Fibroblast of pulmonary artery (primary cell): Measurements from ENCODE around the gene FBXW8.

Source experiments
- DNase-seq: peaks from one replicate; pipeline ENCODE4 v3.0.0-alpha.2; 2010; ENCODE audit warnings: low read depth
- H3K4me3 ChIP-seq: replicated peaks from 2 replicates; pipeline ENCODE4 v1.5.1; 2011; ENCODE audit warnings: low read depth, mild to moderate bottlenecking, control low read depth, low read length, moderate library complexity
- TF ChIP-seq, protein P1 (sequence below): IDR thresholded peaks from 2 replicates; pipeline ENCODE4 v1.5.1; 2011; ENCODE audit warnings: mild to moderate bottlenecking, control low read depth, low read length, inconsistent platforms; ENCODE audit errors: missing control alignments

The FBXW8 gene

GRCh38 chr12:117015811-117016210 is 105.1 kb downstream of the FBXW8 start:
- TF ChIP-seq, protein P1, sequence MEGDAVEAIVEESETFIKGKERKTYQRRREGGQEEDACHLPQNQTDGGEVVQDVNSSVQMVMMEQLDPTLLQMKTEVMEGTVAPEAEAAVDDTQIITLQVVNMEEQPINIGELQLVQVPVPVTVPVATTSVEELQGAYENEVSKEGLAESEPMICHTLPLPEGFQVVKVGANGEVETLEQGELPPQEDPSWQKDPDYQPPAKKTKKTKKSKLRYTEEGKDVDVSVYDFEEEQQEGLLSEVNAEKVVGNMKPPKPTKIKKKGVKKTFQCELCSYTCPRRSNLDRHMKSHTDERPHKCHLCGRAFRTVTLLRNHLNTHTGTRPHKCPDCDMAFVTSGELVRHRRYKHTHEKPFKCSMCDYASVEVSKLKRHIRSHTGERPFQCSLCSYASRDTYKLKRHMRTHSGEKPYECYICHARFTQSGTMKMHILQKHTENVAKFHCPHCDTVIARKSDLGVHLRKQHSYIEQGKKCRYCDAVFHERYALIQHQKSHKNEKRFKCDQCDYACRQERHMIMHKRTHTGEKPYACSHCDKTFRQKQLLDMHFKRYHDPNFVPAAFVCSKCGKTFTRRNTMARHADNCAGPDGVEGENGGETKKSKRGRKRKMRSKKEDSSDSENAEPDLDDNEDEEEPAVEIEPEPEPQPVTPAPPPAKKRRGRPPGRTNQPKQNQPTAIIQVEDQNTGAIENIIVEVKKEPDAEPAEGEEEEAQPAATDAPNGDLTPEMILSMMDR, result no peak
- H3K4me3 ChIP-seq, result no peak overlapping the region
- no peak for DNase-seq

DNA sequence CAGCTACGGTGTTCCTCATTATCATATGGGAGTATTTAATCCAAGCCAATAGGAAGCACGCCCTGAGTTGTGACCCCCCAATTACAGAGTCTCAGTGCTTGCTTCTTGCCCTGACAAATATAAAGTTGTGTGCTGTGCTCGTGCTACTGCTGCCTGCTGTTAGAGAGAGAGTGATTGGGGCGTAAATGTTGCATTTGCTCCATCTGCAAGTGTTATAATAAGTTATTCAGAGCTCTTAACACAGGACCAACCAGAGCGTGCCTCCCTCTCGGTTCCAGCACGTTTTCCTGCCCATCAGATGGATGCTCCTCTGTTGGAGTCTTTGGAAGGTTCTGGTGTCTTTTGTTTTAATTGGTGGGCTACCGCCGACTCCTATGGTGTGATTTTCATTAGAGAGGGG is 107.1 kb downstream of the FBXW8 start:
- no peak overlapping the region for H3K4me3 ChIP-seq

DNA sequence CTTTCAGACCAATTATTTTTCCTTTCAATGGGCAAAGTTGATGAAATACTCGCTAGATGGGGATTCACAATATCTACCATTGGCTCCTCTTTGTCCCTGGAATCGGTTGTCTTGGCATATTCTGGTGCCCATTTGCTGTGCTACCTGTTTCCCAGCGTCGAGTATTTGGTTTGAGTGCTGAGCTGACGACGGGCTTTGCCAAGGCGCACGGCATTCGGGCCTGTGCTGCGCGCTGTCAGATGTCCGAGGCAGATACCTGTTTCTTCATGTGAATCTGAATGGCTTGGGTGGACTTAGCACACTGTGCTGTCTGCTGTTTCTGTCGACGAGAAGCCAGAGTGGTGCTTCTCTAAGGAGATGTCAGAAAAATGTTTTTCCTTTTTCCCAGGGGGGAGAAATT is 107.5 kb downstream of the FBXW8 start:
- DNase-seq, result no peak
- TF ChIP-seq, protein P1, result no peak
- H3K4me3 ChIP-seq, result no peak overlapping the region

More for the DNA sequence above, 107.1 kb downstream of the FBXW8 start:
- TF ChIP-seq, protein P1, result no peak
- DNase-seq, result no peak

DNA sequence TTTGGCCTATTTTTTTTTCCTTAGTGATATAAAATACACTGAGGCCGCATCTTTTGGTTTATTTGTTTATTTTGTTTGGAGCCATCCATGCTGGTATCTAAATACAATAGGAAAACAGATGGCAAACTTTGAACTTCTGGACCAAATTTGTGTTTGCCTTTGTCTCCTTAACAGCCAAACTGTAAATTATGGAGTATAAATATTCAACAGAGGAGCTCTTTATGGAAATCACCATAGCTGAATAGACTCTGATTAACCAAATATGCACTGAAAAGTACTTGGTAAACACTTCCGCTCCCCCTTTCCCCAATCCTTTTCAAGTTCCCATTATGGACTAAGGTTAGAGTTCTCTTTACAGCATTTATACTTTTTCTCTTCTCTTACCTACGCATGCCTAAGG is 107.9 kb downstream of the FBXW8 start:
- DNase-seq, result no peak
- TF ChIP-seq, protein P1, result no peak

DNA sequence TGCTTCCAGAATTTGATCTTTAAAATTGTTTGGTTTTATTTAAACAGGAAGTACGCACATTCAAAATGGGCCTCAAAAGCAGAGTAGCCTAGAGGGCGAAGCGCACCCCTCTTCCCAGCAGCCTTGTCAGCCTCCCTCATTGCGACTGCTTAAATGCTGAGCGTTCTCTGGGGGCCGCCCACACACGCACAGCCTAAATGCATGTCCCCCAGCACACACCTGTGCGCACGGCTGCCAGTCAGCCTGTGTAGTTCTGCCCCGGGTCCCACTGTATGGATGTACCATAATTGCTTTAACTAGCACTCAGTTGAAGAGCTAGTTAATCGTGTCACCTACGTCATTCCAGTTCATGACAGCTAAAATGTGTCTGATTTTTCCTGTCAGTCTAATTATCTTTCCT is 109.1 kb downstream of the FBXW8 start:
- H3K4me3 ChIP-seq, result no peak overlapping the region
- DNase-seq, result no peak
- TF ChIP-seq, protein P1, result no peak

More for the DNA sequence above, 107.9 kb downstream of the FBXW8 start:
- H3K4me3 ChIP-seq, result no peak overlapping the region

DNA sequence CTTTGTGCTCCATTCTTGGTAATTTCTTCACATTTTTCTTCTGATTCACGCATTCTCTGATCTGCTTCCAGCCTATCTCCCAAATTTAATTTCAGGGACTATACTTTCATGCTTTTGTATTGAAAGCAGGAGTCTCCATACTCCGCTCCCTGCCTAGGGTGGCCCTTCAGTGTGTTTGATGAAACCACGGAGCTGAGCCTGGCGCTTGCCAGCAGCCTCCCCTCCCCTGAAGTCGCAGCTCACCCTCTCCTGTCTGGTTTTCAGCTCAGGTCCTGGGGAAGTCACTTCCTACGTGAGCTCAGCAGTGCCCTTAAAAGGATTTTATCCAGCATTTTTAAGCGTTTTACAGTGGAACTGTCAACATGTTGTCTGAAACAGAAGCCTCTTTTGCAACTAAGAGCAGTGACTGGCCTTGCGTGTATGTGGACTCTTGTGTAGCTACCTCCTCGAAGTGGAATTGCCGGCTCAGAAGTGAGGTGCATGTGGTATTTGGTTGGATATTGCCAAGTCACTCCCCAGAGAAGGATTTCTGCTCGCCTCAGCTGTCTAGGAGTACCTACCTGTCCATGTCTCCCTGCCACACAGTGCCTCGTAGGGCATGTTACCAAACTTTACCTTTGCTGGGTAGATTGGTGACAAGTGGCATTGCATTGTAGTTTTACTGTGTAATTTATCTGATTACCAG is 109.9 kb downstream of the FBXW8 start:
- TF ChIP-seq, protein P1, result no peak
- no peak overlapping the region for H3K4me3 ChIP-seq
- DNase-seq, result no peak

DNA sequence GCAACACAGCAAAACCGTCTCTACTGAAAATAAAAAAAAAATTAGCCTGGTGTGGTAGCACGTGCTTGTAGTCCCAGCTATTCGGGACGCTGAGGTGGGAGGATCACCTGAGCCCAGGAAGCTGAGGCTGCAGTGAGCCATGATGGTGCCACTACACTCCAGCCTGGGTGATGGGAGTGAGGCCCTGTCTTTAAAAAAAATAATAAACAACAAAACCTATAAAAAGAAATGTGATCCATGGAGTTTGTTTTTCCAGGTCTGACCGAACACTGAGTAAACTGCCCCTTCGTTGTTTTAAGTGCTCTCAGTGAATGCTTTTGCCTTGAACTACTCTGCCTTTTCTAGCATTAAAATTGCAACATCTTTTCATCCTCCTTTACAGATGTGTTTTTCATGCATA is 111.7 kb downstream of the FBXW8 start:
- H3K4me3 ChIP-seq, result no peak overlapping the region
- no peak for DNase-seq
- TF ChIP-seq, protein P1, result no peak
